Calu3 (cell line): ENCODE data around the gene CDH11. TPM values are rescaled to one million over a fixed set of nuclear protein-coding genes. Genes with fewer than 3 reads are reported as not detected.

ENCODE experiments used
- BruUV-seq: library from RNA; stranded (reverse); fragments of 400-500 nt; replicated peaks from 2 replicates; lab custom pipeline; 2021; lab: Mats Ljungman, UMichigan
- CTCF ChIA-PET: fragments of 300-600 bp; sonication (Branson Sonifier 250); formaldehyde crosslinking; loops from one replicate; lab custom pipeline; 2022; ENCODE audit warnings: antibody characterized with exemption; lab: Charles Lee
- DNase-seq: peaks from one replicate; pipeline ENCODE4 v3.0.0; 2022
- H3K27ac Mint-ChIP-seq: one replicate; pipeline ENCODE4 v1.8.0; 2022; ENCODE audit warnings: mixed read lengths; ENCODE audit not compliant: unreplicated experiment
- H3K27me3 Mint-ChIP-seq: one replicate; pipeline ENCODE4 v1.8.0; 2022; ENCODE audit warnings: mixed read lengths; ENCODE audit not compliant: unreplicated experiment
- H3K36me3 Mint-ChIP-seq: one replicate; pipeline ENCODE4 v1.8.0; 2022; ENCODE audit warnings: mild to moderate bottlenecking, moderate library complexity, mixed read lengths; ENCODE audit not compliant: insufficient read depth, unreplicated experiment
- H3K4me1 Mint-ChIP-seq: one replicate; pipeline ENCODE4 v1.8.0; 2022; ENCODE audit warnings: mild to moderate bottlenecking, low read depth, mixed read lengths; ENCODE audit not compliant: unreplicated experiment
- H3K4me3 Mint-ChIP-seq: one replicate; pipeline ENCODE4 v1.8.0; 2022; ENCODE audit warnings: mild to moderate bottlenecking, low read depth, moderate library complexity, mixed read lengths; ENCODE audit not compliant: unreplicated experiment
- H3K9me3 Mint-ChIP-seq: one replicate; pipeline ENCODE4 v1.8.0; 2022; ENCODE audit warnings: low read depth, mixed read lengths; ENCODE audit not compliant: unreplicated experiment
- intact Hi-C: fragments of 100-400 bp; cut with micrococcal nuclease; formaldehyde crosslinking; loops from one replicate; pipeline ENCODE4 v1.10.0; 2022; ENCODE audit not compliant: unreplicated experiment
- total RNA-seq: library from RNA; stranded (reverse); gene quantifications from 2 replicates; pipeline ENCODE4 v1.2.3, GENCODE V29; 2022
- TF ChIP-seq, protein P1 (sequence below): fragments of 200-600 bp; IDR thresholded peaks from one replicate; pipeline ENCODE4 v1.8.0; 2022; ENCODE audit warnings: antibody characterized with exemption; ENCODE audit not compliant: unreplicated experiment

Gene CDH11
- total RNA-seq, 1 experiment from 2014 or later, result not detected

DNA sequence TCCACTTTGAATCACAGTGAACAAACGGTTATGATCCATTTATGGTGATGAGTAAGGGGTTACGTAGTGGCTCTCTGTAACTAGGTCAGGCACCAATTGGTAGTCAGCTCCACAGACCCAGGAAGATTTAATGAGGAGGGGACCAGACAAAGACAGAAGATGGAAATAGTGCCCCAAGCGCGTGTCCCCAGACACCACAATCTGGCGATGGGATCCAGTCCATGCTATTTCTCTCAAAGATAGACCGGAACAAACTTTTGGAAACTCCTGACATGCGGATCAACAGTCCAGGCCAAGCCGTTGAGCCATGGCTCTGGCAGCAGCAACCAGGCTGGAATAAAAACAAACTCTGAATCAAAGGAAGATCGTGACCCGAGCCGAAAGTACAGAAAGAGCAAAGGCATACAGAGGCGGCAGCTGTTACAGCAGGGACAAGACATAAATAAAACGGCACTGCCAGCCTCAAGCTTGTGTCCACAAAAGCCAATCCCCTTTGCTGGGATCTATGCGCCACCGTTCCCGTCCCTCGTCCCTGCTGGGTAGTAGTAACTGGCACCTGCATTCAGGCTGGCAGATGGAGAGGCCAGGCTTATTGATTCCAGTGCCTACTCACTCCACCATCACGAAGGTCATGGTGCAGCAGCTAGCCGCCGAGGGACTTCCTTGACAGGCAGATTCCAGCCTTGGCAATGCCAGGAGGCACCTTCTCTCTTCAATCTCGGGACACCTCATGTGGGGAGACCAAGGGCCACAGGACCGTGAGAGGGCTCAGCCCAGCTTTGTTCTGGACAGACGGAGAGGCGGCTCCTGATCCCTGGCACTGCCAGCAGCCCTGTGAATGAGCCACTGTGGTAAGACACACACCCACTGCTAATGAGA lies 50.2 kb downstream of the CDH11 start:
- CTCF ChIA-PET, result no interaction called here

DNA sequence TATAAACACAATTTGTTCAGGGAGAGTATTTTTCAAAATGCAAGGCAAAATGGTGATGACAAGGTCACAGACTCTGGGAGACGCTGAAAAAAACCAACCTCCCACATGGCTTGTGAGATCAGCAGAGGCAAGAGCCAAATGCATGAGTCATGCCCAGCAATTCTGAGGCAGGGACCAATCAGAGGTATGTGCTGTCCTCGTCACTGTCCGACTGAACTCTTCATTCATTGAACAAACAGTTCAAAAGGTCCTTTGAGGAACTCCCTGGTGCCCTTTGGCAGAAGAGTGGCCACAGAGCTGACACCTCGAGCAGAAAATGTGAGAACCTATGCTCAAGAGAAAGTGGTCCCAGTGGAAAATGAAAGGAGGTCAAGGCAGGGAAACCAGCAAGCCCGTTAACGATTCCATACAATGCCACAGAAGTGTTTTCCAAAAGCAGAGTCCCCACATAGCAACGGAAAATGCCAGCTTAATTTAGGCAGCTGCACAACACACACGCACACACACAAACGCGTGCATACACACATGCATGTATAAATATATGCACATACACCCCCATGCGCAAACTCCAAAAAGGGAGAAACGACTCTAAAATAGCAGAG lies 50.9 kb downstream of the CDH11 start:
- TF ChIP-seq, protein P1, sequence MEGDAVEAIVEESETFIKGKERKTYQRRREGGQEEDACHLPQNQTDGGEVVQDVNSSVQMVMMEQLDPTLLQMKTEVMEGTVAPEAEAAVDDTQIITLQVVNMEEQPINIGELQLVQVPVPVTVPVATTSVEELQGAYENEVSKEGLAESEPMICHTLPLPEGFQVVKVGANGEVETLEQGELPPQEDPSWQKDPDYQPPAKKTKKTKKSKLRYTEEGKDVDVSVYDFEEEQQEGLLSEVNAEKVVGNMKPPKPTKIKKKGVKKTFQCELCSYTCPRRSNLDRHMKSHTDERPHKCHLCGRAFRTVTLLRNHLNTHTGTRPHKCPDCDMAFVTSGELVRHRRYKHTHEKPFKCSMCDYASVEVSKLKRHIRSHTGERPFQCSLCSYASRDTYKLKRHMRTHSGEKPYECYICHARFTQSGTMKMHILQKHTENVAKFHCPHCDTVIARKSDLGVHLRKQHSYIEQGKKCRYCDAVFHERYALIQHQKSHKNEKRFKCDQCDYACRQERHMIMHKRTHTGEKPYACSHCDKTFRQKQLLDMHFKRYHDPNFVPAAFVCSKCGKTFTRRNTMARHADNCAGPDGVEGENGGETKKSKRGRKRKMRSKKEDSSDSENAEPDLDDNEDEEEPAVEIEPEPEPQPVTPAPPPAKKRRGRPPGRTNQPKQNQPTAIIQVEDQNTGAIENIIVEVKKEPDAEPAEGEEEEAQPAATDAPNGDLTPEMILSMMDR, result no peak
- DNase-seq, result no peak
- CTCF ChIA-PET, result no interaction called here
- peaks cover 8% of the 10 kb centered on the region for H3K9me3 Mint-ChIP-seq
- no peaks in the 10 kb centered on the region for H3K4me1 Mint-ChIP-seq
- H3K4me3 Mint-ChIP-seq, result no peak overlapping the region
- H3K27ac Mint-ChIP-seq, result no peak overlapping the region
- no peaks in the 10 kb centered on the region for H3K27me3 Mint-ChIP-seq
- intact Hi-C loops, result no loop called here
- BruUV-seq, result no TSS peak
- H3K36me3 Mint-ChIP-seq, result no peaks in the 10 kb centered on the region

More for the DNA sequence above, 50.2 kb downstream of the CDH11 start:
- Mint-ChIP-seq H3K36me3 (no peaks in the 10 kb centered on the region), H3K9me3 (peaks cover 5% of the 10 kb centered on the region), H3K27ac (no peak overlapping the region), H3K27me3 (no peaks in the 10 kb centered on the region), H3K4me3 (no peak overlapping the region), H3K4me1 (no peaks in the 10 kb centered on the region)
- TF ChIP-seq, protein P1, result no peak
- intact Hi-C loops, result no loop called here
- no TSS peak for BruUV-seq
- no peak for DNase-seq

DNA sequence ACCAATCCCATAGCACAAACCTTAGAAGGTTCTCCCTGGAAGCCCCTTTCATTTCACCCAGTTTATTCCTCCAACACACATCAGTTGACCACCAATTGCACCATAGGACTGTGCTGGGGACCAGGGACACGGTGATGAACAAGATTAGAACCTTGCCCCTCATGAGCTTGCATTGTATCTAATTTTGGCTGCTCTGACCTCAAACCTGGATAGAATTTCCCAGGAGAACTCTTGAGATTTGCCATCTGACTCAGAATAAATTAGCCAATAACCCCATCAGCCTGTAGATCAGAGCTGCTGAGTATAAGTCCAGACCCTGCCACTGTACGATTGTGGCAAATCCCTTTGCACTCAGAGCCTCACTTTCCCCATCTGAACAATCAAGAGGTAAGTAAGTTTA lies 52.1 kb downstream of the CDH11 start:
- no peak for DNase-seq
- TF ChIP-seq, protein P1, result no peak
- Mint-ChIP-seq H3K27me3 (no peaks in the 10 kb centered on the region), H3K9me3 (peaks cover 8% of the 10 kb centered on the region), H3K4me3 (no peak overlapping the region), H3K36me3 (no peaks in the 10 kb centered on the region), H3K4me1 (no peaks in the 10 kb centered on the region), H3K27ac (no peak overlapping the region)
- intact Hi-C loops, result no loop called here
- BruUV-seq, result no TSS peak
- CTCF ChIA-PET, result interaction anchor here (0.5 kb wide), 2 partner anchors 269 to 1686 kb away, joined by 3 read pairs; no protein-coding TSS in a partner anchor

DNA sequence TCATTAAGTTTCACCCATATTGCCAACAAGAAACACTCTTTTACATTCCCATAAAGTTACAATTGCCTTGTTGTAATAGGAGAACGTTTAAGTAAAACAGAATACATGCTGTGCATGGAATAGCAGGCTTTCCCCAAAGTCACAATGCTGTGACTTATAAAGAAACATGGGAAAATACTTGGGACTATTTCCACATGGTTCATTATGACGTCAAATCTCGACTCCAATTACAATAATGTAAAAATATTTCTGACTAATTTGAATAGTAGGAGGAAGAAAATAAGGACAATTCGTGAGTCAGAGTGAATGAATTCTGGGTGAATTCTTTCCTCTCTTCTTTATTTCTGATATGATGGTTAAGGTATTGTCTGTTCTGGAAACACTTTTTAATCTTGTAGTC lies 52.8 kb downstream of the CDH11 start:
- intact Hi-C loops, result no loop called here
- Mint-ChIP-seq H3K4me1 (no peaks in the 10 kb centered on the region), H3K27ac (no peak overlapping the region), H3K27me3 (no peaks in the 10 kb centered on the region), H3K4me3 (no peak overlapping the region), H3K36me3 (no peaks in the 10 kb centered on the region), H3K9me3 (peaks cover 6% of the 10 kb centered on the region)
- CTCF ChIA-PET, result no interaction called here
- no TSS peak for BruUV-seq
- TF ChIP-seq, protein P1, result no peak
- DNase-seq, result no peak
